ENCODE data around the gene TMEM141. TPM values are rescaled to one million over a fixed set of nuclear protein-coding genes. Genes with fewer than 3 reads are reported as not detected.

Gene TMEM141
- total and polyA plus RNA-seq, 10 of the 15 experiments (the other 5 are each of a cell fraction or from before 2014, with no cell fraction given): 7.8 to 48.6 (median 34.4) TPM

DNA sequence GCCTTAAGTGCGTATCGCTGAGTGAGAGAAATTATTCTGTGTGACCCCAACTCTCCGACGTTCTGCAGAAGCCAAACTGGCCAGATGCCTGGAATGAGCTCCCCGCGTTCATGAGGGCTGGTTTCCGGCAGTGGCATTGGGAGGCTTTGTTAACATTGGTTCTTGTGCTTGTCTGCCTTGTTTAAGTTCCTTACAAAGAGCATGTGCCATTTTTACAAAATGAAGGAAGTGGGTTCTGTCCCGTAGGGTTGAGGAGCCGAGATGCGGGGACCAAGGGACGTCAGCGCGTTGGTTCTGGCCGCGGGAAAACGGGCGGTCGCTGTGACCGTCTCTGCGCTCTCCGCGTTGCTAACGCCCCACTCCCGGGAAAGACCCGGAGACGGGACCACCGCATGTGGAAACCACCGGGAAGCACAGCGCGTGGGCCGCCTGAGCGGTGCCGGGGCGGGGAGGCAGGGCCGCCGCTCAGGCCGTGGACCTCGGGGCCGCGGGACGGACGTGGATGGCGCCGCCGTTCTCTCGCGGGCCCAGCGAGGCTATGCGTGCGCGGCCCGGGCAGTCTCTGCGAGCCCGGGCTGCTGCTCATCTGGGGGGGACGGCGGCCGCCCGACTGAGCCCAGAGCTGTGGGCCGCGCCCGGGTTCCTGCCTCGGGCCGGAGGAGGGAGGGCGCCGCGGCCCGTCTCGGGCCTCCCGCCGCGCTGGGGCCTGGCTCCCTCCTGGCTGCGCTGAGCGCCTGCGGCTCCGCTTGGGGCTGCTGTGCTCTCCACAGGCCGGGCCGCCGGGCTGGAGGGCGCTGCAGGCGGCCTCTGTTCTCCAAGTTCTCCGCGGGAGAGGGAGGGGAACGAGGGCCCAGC, 30.1 kb downstream of the TMEM141 start:
- ChIA-PET POLR2A (no interaction called here), SMC1A (ENCODE audit: uncharacterized antibody, unreplicated experiment) (no interaction called here), RAD21 (ENCODE audit: unreplicated experiment) (no interaction called here), CTCF (interaction anchor here (1.1 to 1.8 kb wide), 3 partner anchors 10 to 22 kb away, joined by 3 to 7 read pairs (median 3); partner anchors contain the start of gene AJM1)
- 93% methylated on average over 45 of the region's 83 CpGs for WGBS (ENCODE audit: insufficient coverage, insufficient replicate concordance, low lambda C conversion rate, missing lambda C conversion rate)
- Histone ChIP-seq H3K9ac (ENCODE audit: control insufficient read depth, insufficient read depth, low read length) (no peak overlapping the region), H4K20me1 (ENCODE audit: control insufficient read depth, insufficient read depth) (no peaks in the 10 kb centered on the region), H3K79me2 (ENCODE audit: control insufficient read depth, insufficient read depth, low read length) (no peaks in the 10 kb centered on the region), H3K4me2 (ENCODE audit: control insufficient read depth, insufficient read depth) (no peak overlapping the region), H3K4me1 (ENCODE audit: control insufficient read depth, insufficient read depth, low read length) (no peaks in the 10 kb centered on the region), H3K27ac (ENCODE audit: control insufficient read depth, insufficient read depth) (no peak overlapping the region), H3K36me3 (ENCODE audit: control insufficient read depth in 2 of 2, insufficient read depth in 2 of 2, low read length in 1 of 2) (peaks cover 3 to 7% of the 10 kb centered on the region in 2 experiments; a peak in 3 of 4 replicates), H3K27me3 (replicated peaks in 1 of 2; ENCODE audit: control insufficient read depth in 2 of 2, insufficient read depth in 2 of 2, low read length in 1 of 2) (no peaks in the 10 kb centered on the region), H3K9me3 (replicated peaks; ENCODE audit: control insufficient read depth, insufficient read depth, low read length) (no peaks in the 10 kb centered on the region), H3K4me3 (no peak overlapping the region), H2AFZ (ENCODE audit: control insufficient read depth, low read depth, low read length) (no peak overlapping the region)
- intact Hi-C loops (cut with micrococcal nuclease; ENCODE audit: unreplicated experiment): no loop called here
- TF ChIP-seq ZSCAN29 (IDR thresholded peaks at IDR 0.05) (no peak), NBN (IDR thresholded peaks at IDR 0.05) (no peak)
- no peak for ATAC-seq
- no peak for DNase-seq (ENCODE audit: low read depth, low spot score)
- in situ Hi-C loops (cut with MboI): no loop called here
- no peak for FAIRE-seq
- BruUV-seq (replicated peaks): no TSS peak

GRCh38 chr9:136821826-136822544, 30.8 kb downstream of the TMEM141 start:
- intact Hi-C loops (cut with micrococcal nuclease; ENCODE audit: unreplicated experiment): no loop called here
- POLR2A ChIA-PET: interaction anchor here (0.6 kb wide), 1 partner anchor 12 kb away, joined by 3 read pairs; no protein-coding TSS in a partner anchor
- 92% methylated on average over 33 of the region's 42 CpGs for WGBS (ENCODE audit: insufficient coverage, insufficient replicate concordance, low lambda C conversion rate, missing lambda C conversion rate)
- H3K36me3 ChIP-seq (ENCODE audit: control insufficient read depth in 2 of 2, insufficient read depth in 2 of 2, low read length in 1 of 2): peaks cover 3 to 9% of the 10 kb centered on the region in 2 experiments; a peak in 3 of 4 replicates
- SMC1A ChIA-PET (ENCODE audit: uncharacterized antibody, unreplicated experiment): no interaction called here
- H3K79me2 ChIP-seq (ENCODE audit: control insufficient read depth, insufficient read depth, low read length): no peaks in the 10 kb centered on the region
- FAIRE-seq (no peak), DNase-seq (ENCODE audit: low read depth, low spot score) (no peak), ATAC-seq (no peak)
- RAD21 ChIA-PET (ENCODE audit: unreplicated experiment): no interaction called here
- in situ Hi-C loops (cut with MboI): no loop called here
- H3K4me1 ChIP-seq (ENCODE audit: control insufficient read depth, insufficient read depth, low read length): no peaks in the 10 kb centered on the region
- H3K4me2 ChIP-seq (ENCODE audit: control insufficient read depth, insufficient read depth): no peak overlapping the region
- H3K9ac ChIP-seq (ENCODE audit: control insufficient read depth, insufficient read depth, low read length): no peak overlapping the region
- no peaks in the 10 kb centered on the region for H3K9me3 ChIP-seq (replicated peaks; ENCODE audit: control insufficient read depth, insufficient read depth, low read length)
- no peak overlapping the region for H3K27ac ChIP-seq (ENCODE audit: control insufficient read depth, insufficient read depth)
- BruUV-seq (replicated peaks): no TSS peak
- no peaks in the 10 kb centered on the region for H3K27me3 ChIP-seq (replicated peaks in 1 of 2; ENCODE audit: control insufficient read depth in 2 of 2, insufficient read depth in 2 of 2, low read length in 1 of 2)
- CTCF ChIA-PET: interaction anchor here (1.2 kb wide), 1 partner anchor 21 kb away, joined by 3 read pairs; the partner anchor contains the start of gene AJM1
- no peak overlapping the region for H3K4me3 ChIP-seq
- no peak overlapping the region for H2AFZ ChIP-seq (ENCODE audit: control insufficient read depth, low read depth, low read length)
- no peaks in the 10 kb centered on the region for H4K20me1 ChIP-seq (ENCODE audit: control insufficient read depth, insufficient read depth)
- no peak for TF ChIP-seq POLR2AphosphoS5 (IDR thresholded peaks at IDR 0.05; ENCODE audit: low read length)
- TF ChIP-seq USF2 (IDR thresholded peaks at IDR 0.05; ENCODE audit: borderline replicate concordance, low read depth, low read length): no peak
- TF ChIP-seq ZBTB11 (CRISPR knock-in tag; IDR thresholded peaks at IDR 0.05): no peak
- no peak for TF ChIP-seq CBX3 (IDR thresholded peaks at IDR 0.05; ENCODE audit: borderline replicate concordance, low read depth)
- TF ChIP-seq SIN3A (IDR thresholded peaks at IDR 0.05; ENCODE audit: low read depth, low read length): no peak
- no peak for TF ChIP-seq GABPA (IDR thresholded peaks at IDR 0.05; ENCODE audit: low read depth)
- TF ChIP-seq, protein P1, sequence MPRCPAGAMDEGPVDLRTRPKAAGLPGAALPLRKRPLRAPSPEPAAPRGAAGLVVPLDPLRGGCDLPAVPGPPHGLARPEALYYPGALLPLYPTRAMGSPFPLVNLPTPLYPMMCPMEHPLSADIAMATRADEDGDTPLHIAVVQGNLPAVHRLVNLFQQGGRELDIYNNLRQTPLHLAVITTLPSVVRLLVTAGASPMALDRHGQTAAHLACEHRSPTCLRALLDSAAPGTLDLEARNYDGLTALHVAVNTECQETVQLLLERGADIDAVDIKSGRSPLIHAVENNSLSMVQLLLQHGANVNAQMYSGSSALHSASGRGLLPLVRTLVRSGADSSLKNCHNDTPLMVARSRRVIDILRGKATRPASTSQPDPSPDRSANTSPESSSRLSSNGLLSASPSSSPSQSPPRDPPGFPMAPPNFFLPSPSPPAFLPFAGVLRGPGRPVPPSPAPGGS (IDR thresholded peaks at IDR 0.05; ENCODE audit: borderline replicate concordance, insufficient read depth, low read depth, low read length, poor library complexity, severe bottlenecking): no peak
